HepG2 (cell line): Measurements from ENCODE around the gene ZNF254. TPM values are rescaled to one million over a fixed set of nuclear protein-coding genes. Genes with fewer than 3 reads are reported as not detected.

Experiments used
- ATAC-seq: fragments of 200-7000 bp; cut with Tn5 transposase; 3 replicates; pipeline ENCODE4 v1.9.1; 2020; ENCODE audit warnings: mild to moderate bottlenecking, moderate library complexity
- BruUV-seq: library from RNA; stranded (reverse); fragments of 400-500 nt; replicated peaks from 2 replicates; lab custom pipeline; 2021; lab: Mats Ljungman, UMichigan
- CTCF ChIA-PET: fragments of 300-600 bp; formaldehyde crosslinking; extraction: SDS; loops from one replicate; lab custom pipeline; 2021; ENCODE audit warnings: low total read pairs, inconsistent platforms, low intra/inter-chr PET ratio; lab: Yijun Ruan, JAX
- POLR2A ChIA-PET: fragments of 350-600 bp; sonication (Branson Sonifier 250); formaldehyde crosslinking; loops from one replicate; lab custom pipeline; 2020; ENCODE audit warnings: antibody characterized with exemption, inconsistent platforms; lab: Yijun Ruan, JAX
- DNase-seq: peaks from one replicate; pipeline ENCODE4 v3.0.0-alpha.2; 2015; ENCODE audit warnings: low spot score
- FAIRE-seq: peaks from 3 replicates; lab custom pipeline; 2011; peaks lifted over from hg19 to GRCh38; lab: Jason Lieb, UNC
- H2AFZ ChIP-seq: one replicate; pipeline ENCODE4 v1.6.1; 2011; ENCODE audit warnings: low read length, inconsistent platforms
- H3K27ac ChIP-seq: fragments of 300-600 bp; 3 replicates; pipeline ENCODE4 v1.8.0; 2011; ENCODE audit warnings: mixed run types, mild to moderate bottlenecking, mixed read lengths, low read length, inconsistent platforms; ENCODE audit not compliant: insufficient read depth; ENCODE audit errors: extremely low read length
- H3K27me3 ChIP-seq, 2 experiments: fragments of 200-600 bp in 1 of 2; 2 replicates in 1 of 2; 3 replicates in 1 of 2; pipeline versions ENCODE4 v1.6.0 to v1.8.0; 2011; ENCODE audit warnings: low read length in 2 of 2, mild to moderate bottlenecking in 2 of 2, moderate library complexity in 2 of 2, inconsistent platforms in 1 of 2; ENCODE audit not compliant: insufficient read depth in 2 of 2, control insufficient read depth in 1 of 2
- H3K36me3 ChIP-seq, 2 experiments: fragments of 200-600 bp in 1 of 2; replicated peaks in 1 of 2; 2 replicates in 1 of 2; 3 replicates in 1 of 2; pipeline versions ENCODE4 v1.5.1 to v1.8.0; 2011; ENCODE audit warnings: low read length in 2 of 2, inconsistent platforms in 1 of 2; ENCODE audit not compliant: insufficient read depth in 2 of 2, control insufficient read depth in 1 of 2
- H3K4me1 ChIP-seq: 2 replicates; pipeline ENCODE4 v1.5.1; 2012; ENCODE audit warnings: low read length, inconsistent platforms; ENCODE audit not compliant: insufficient read depth
- H3K4me2 ChIP-seq: 2 replicates; pipeline ENCODE4 v1.6.0; 2011; ENCODE audit warnings: low read depth, low read length, inconsistent platforms
- H3K4me3 ChIP-seq, 3 experiments: fragments of 200-600 bp in 1 of 3; sonication (generic), shearing (Covaris generic) in 1 of 3; replicated peaks in 1 of 3; 2 replicates each; pipeline ENCODE4 v1.5.1; 2011 to 2016; ENCODE audit warnings: low read length in 3 of 3, inconsistent platforms in 2 of 3, low read depth in 2 of 3, mild to moderate bottlenecking in 2 of 3, control low read depth in 1 of 3, mixed read lengths in 1 of 3; ENCODE audit not compliant: insufficient read depth in 1 of 3
- H3K79me2 ChIP-seq: one replicate; pipeline ENCODE4 v1.6.1; 2011; ENCODE audit warnings: low read length, inconsistent platforms; ENCODE audit not compliant: insufficient read depth
- H3K9ac ChIP-seq: 2 replicates; pipeline ENCODE4 v1.6.0; 2011; ENCODE audit warnings: mild to moderate bottlenecking, low read depth, low read length, inconsistent platforms; ENCODE audit not compliant: insufficient read depth
- H3K9me3 ChIP-seq: 2 replicates; pipeline ENCODE4 v1.5.1; 2012; ENCODE audit warnings: mild to moderate bottlenecking, low read length
- H4K20me1 ChIP-seq: 2 replicates; pipeline ENCODE4 v1.6.0; 2011; ENCODE audit warnings: inconsistent platforms, mild to moderate bottlenecking, low read length, moderate library complexity; ENCODE audit not compliant: insufficient read depth
- BORCS8-MEF2B ChIP-seq: sonication (generic); formaldehyde crosslinking; IDR thresholded peaks from 2 replicates; pipeline ENCODE4 v1.8.0; 2022; ENCODE audit warnings: mild to moderate bottlenecking, missing genetic modification reagents
- BRCA1 ChIP-seq: sonication (generic); formaldehyde crosslinking; IDR thresholded peaks from 2 replicates; pipeline ENCODE4 v1.4.0; 2020; ENCODE audit warnings: missing genetic modification reagents
- CEBPB ChIP-seq: IDR thresholded peaks from 2 replicates; pipeline ENCODE4 v1.6.1; 2011; ENCODE audit warnings: low read depth, low read length, improper control_type of control experiment, borderline replicate concordance
- EEA1 ChIP-seq: sonication (generic); formaldehyde crosslinking; IDR thresholded peaks from 2 replicates; pipeline ENCODE4 v1.5.1; 2020; ENCODE audit warnings: mild to moderate bottlenecking, missing genetic modification reagents, borderline replicate concordance
- ESRRA ChIP-seq: sonication (generic); formaldehyde crosslinking; IDR thresholded peaks from 2 replicates; pipeline ENCODE4 v1.5.1; 2020; ENCODE audit warnings: mild to moderate bottlenecking, low read depth, missing genetic modification reagents
- HES4 ChIP-seq: sonication (generic); formaldehyde crosslinking; IDR thresholded peaks from 2 replicates; pipeline ENCODE4 v1.9.0; 2021; ENCODE audit warnings: mild to moderate bottlenecking, missing genetic modification reagents, borderline replicate concordance
- REXO4 ChIP-seq: sonication (generic); formaldehyde crosslinking; IDR thresholded peaks from 2 replicates; pipeline ENCODE4 v1.8.0; 2022; ENCODE audit warnings: missing genetic modification reagents, mild to moderate bottlenecking, borderline replicate concordance
- SUZ12 ChIP-seq: fragments of 150-350 bp; IDR thresholded peaks from 2 replicates; pipeline ENCODE4 v1.6.1; 2014; ENCODE audit warnings: low read depth, low read length
- TBL1XR1 ChIP-seq: fragments of 150-350 bp; IDR thresholded peaks from 2 replicates; pipeline ENCODE4 v1.6.1; 2014; ENCODE audit warnings: borderline replicate concordance, low read length; ENCODE audit not compliant: partially characterized antibody
- ZFP36L1 ChIP-seq: sonication (generic); formaldehyde crosslinking; IDR thresholded peaks from 2 replicates; pipeline ENCODE4 v1.8.0; 2022; ENCODE audit warnings: mild to moderate bottlenecking, missing genetic modification reagents, moderate library complexity
- ZNF20 ChIP-seq: sonication (generic); formaldehyde crosslinking; IDR thresholded peaks from 2 replicates; pipeline ENCODE4 v1.4.0; 2020; ENCODE audit warnings: mild to moderate bottlenecking, moderate library complexity, missing genetic modification reagents
- ZNF264 ChIP-seq: sonication (generic); formaldehyde crosslinking; IDR thresholded peaks from 2 replicates; pipeline ENCODE4 v1.4.0; 2020; ENCODE audit warnings: missing genetic modification reagents
- ZNF775 ChIP-seq: sonication (generic); formaldehyde crosslinking; IDR thresholded peaks from 2 replicates; pipeline ENCODE4 v1.4.0; 2020; ENCODE audit warnings: missing genetic modification reagents, mild to moderate bottlenecking, moderate library complexity, borderline replicate concordance
- ZSCAN9 ChIP-seq: IDR thresholded peaks from 2 replicates; pipeline ENCODE4 v1.6.1; 2016; ENCODE audit warnings: borderline replicate concordance
- WGBS: methylation state at CpG from one replicate; pipeline ENCODE4 v1.1.6; 2017; ENCODE audit warnings: low lambda C conversion rate; 5-methylcytosine and 5-hydroxymethylcytosine counted together
- in situ Hi-C: cut with HindIII; loops from 2 replicates; pipeline ENCODE4 v1.10.0; 2017; ENCODE audit warnings: low pct_unique_long_range_greater_than_20kb; ENCODE audit not compliant: extremely low pct_ligation_motif_present
- intact Hi-C: fragments of 100-400 bp; cut with micrococcal nuclease; formaldehyde crosslinking; loops from one replicate; pipeline ENCODE4 v1.10.0; 2022; ENCODE audit not compliant: unreplicated experiment
- polyA plus RNA-seq, 8 experiments: library from polyadenylated mRNA; depleted of rRNA in 3 of 8; stranded (reverse) in 7 of 8; unstranded in 1 of 8; fragments of >200 nt; fragmentation: Illumina TruSeq in 4 of 8; extraction: Trizol in 4 of 8; gene quantifications; 2 replicates each; pipeline versions ENCODE4 v1.2.1 to v1.2.3, GENCODE V29; 2011 to 2016; ENCODE audit warnings: low read depth in 4 of 8, missing spikeins in 1 of 8, mixed read lengths in 1 of 8; ENCODE audit not compliant: insufficient read depth in 1 of 8
- total RNA-seq, 5 experiments: library from RNA; depleted of rRNA; stranded (reverse); fragments of >200 nt; fragmentation: Illumina TruSeq; extraction: Trizol; gene quantifications; 2 replicates each; pipeline ENCODE4 v1.2.3, GENCODE V29; 2016; ENCODE audit warnings: low read depth in 1 of 5
- TF ChIP-seq, protein P1 (sequence below): sonication (generic); formaldehyde crosslinking; IDR thresholded peaks from 2 replicates; pipeline ENCODE4 v1.4.0; 2020; ENCODE audit warnings: missing genetic modification reagents, borderline replicate concordance
- TF ChIP-seq, protein P2 (sequence below): sonication (generic); formaldehyde crosslinking; IDR thresholded peaks from 2 replicates; pipeline ENCODE4 v1.4.0; 2020; ENCODE audit warnings: missing genetic modification reagents

ZNF254 gene
- total and polyA plus RNA-seq, 2 of the 13 experiments (the other 11 are each of a cell fraction or from before 2014, with no cell fraction given): 2.6 to 4.6 TPM

DNA sequence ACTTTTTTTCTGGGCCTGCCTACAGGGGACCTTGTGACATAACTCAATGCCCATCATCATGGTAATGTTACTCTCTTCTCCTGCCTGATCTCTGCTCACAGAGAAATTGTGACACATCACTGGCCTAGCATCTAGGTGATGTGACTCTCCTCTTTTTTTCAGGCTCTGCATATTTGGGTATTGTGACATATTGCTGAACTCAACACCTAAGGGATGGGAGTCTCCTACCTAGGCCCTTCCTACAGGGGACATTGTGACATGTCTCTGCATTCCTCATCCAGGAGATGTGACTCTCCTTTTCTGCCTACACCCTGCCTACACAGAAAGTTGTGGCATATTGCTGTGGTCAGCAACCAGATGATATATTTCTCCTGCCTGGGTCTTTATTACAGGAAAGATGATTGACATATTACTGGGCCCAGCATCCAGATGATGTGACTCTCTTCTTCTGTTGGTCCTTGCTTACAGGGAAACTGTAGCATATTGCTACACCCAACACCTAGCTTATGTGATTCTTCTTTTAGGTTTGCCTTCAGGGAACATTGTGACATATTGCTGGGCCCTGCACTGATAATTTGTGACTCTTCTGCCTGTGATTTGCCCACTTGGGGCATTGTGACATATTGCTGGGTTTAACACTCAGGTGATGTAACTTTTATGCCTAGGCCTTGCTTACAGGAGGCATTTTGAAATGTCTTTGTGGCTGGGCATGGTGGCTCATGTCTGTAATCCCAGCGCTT is 21.0 kb upstream of the ZNF254 start:
- BruUV-seq: no TSS peak
- ATAC-seq: no peak

DNA sequence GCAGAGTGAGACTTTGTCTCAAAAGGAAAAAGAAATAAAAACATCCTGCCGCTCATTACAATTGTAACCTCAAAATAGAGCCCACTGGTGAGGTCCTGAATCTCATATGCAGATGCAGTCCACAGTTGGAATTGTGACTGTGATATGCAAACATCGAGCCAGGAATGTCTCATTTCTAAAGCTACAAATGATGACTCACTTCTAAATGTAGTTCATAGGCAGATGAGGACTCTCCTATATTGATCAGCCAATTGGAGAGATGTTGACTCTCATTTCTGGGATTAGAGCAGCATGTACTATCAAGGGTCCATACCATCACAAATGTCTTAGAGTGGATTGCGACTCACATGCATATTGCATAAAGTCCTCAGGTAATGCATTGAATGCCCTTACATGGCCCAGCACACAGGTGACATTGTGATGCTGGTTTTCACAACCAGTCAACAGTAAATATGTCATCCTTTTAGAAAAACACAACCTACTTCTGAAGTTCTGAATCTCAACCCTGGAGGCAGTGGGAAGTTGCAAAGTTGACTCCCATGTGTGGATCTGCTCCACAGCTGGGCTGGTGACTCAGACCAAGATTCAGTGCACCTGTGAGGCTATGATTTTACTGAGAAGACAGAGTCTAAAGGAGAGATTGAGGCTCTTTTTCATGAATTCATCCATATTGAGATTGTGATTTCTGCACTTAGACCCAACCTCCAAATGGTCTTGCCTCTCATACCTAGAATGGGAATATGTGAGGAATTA is 16.9 kb upstream of the ZNF254 start:
- CTCF ChIA-PET: no interaction called here
- FAIRE-seq (no peak), DNase-seq (no peak), ATAC-seq (no peak)
- H3K79me2 ChIP-seq: no peaks in the 10 kb centered on the region
- H2AFZ ChIP-seq: no peak overlapping the region
- H3K36me3 ChIP-seq: peaks cover 8 to 14% of the 10 kb centered on the region in 2 experiments; a peak in 4 of 5 replicates
- in situ Hi-C loops: no loop called here
- H3K4me3 ChIP-seq: no peak overlapping the region
- H3K9me3 ChIP-seq: no peaks in the 10 kb centered on the region
- BruUV-seq: no TSS peak
- H3K27me3 ChIP-seq: no peaks in the 10 kb centered on the region
- H4K20me1 ChIP-seq: no peaks in the 10 kb centered on the region
- H3K27ac ChIP-seq: no peak overlapping the region
- H3K4me2 ChIP-seq: no peak overlapping the region
- intact Hi-C loops: no loop called here
- H3K4me1 ChIP-seq: no peaks in the 10 kb centered on the region
- 89% methylated on average over 3 of the region's 3 CpGs for WGBS
- no peak overlapping the region for H3K9ac ChIP-seq
- POLR2A ChIA-PET: interaction anchor here (0.6 kb wide), 1 partner anchor 36 kb away, joined by 3 read pairs; no protein-coding TSS in a partner anchor
- TF ChIP-seq ZSCAN9 (CRISPR knock-in tag) (no peak), ZNF775 (no peak), EEA1 (CRISPR knock-in tag) (no peak), ESRRA (CRISPR knock-in tag) (no peak), ZNF264 (CRISPR knock-in tag) (no peak), REXO4 (CRISPR knock-in tag) (no peak), ZFP36L1 (no peak), TBL1XR1 (no peak), HES4 (CRISPR knock-in tag) (no peak)
- TF ChIP-seq, protein P1, sequence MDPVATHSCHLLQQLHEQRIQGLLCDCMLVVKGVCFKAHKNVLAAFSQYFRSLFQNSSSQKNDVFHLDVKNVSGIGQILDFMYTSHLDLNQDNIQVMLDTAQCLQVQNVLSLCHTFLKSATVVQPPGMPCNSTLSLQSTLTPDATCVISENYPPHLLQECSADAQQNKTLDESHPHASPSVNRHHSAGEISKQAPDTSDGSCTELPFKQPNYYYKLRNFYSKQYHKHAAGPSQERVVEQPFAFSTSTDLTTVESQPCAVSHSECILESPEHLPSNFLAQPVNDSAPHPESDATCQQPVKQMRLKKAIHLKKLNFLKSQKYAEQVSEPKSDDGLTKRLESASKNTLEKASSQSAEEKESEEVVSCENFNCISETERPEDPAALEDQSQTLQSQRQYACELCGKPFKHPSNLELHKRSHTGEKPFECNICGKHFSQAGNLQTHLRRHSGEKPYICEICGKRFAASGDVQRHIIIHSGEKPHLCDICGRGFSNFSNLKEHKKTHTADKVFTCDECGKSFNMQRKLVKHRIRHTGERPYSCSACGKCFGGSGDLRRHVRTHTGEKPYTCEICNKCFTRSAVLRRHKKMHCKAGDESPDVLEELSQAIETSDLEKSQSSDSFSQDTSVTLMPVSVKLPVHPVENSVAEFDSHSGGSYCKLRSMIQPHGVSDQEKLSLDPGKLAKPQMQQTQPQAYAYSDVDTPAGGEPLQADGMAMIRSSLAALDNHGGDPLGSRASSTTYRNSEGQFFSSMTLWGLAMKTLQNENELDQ (CRISPR knock-in tag): no peak
- TF ChIP-seq, protein P2, sequence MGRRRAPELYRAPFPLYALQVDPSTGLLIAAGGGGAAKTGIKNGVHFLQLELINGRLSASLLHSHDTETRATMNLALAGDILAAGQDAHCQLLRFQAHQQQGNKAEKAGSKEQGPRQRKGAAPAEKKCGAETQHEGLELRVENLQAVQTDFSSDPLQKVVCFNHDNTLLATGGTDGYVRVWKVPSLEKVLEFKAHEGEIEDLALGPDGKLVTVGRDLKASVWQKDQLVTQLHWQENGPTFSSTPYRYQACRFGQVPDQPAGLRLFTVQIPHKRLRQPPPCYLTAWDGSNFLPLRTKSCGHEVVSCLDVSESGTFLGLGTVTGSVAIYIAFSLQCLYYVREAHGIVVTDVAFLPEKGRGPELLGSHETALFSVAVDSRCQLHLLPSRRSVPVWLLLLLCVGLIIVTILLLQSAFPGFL: no peak

More for the DNA sequence above, 21.0 kb upstream of the ZNF254 start:
- 100% methylated on average over 1 of the region's 1 CpG for WGBS
- no peak for DNase-seq
- Histone ChIP-seq H3K4me1 (peaks cover 17% of the 10 kb centered on the region), H3K9me3 (no peaks in the 10 kb centered on the region), H3K4me3 (no peak overlapping the region), H3K36me3 (peaks cover 5 to 14% of the 10 kb centered on the region in 2 experiments; a peak in 3 of 5 replicates), H3K79me2 (no peaks in the 10 kb centered on the region), H3K27me3 (no peaks in the 10 kb centered on the region), H3K27ac (no peak overlapping the region), H3K9ac (no peak overlapping the region), H2AFZ (no peak overlapping the region), H4K20me1 (no peaks in the 10 kb centered on the region), H3K4me2 (no peak overlapping the region)
- in situ Hi-C loops (no loop called here), intact Hi-C loops (no loop called here)
- FAIRE-seq: no peak
- CTCF ChIA-PET: no interaction called here
- POLR2A ChIA-PET: no interaction called here
- peak; percentile 3; the same call in 1 of the 2 replicates for TF ChIP-seq CEBPB
- no peak for TF ChIP-seq BORCS8-MEF2B
- no peak for TF ChIP-seq ZNF20 (CRISPR knock-in tag)
- TF ChIP-seq SUZ12: no peak
- no peak for TF ChIP-seq BRCA1 (CRISPR knock-in tag)
